Kidney epithelial cell (primary cell): ENCODE measurements around the gene MECP2. TPM values are rescaled to one million over a fixed set of nuclear protein-coding genes. Genes with fewer than 3 reads are reported as not detected.
A peak's percentile ranks its signal among the peaks of the same experiment; 100 is the strongest.

Source experiments
- DNase-seq: peaks from one replicate; pipeline ENCODE4 v3.0.0-alpha.2; 2010; ENCODE audit warnings: low read depth
- H3K27me3 ChIP-seq: 2 replicates; pipeline ENCODE4 v1.6.0; 2011; ENCODE audit warnings: low read length; ENCODE audit not compliant: control insufficient read depth, insufficient read depth
- H3K36me3 ChIP-seq: 2 replicates; pipeline ENCODE4 v1.5.1; 2011; ENCODE audit warnings: low read length; ENCODE audit not compliant: control insufficient read depth, insufficient read depth
- H3K4me3 ChIP-seq: 2 replicates; pipeline ENCODE4 v1.5.1; 2011; ENCODE audit warnings: low read depth, mild to moderate bottlenecking, control low read depth, low read length
- CTCF ChIP-seq: IDR thresholded peaks from 2 replicates; pipeline ENCODE4 v1.5.1; 2011; ENCODE audit warnings: mild to moderate bottlenecking, moderate library complexity, low read length, control low read depth, inconsistent platforms; ENCODE audit not compliant: insufficient read depth, poor library complexity, severe bottlenecking
- total RNA-seq: library from RNA; depleted of rRNA; stranded (reverse); fragments of >200 nt; gene quantifications from 2 replicates; pipeline ENCODE4 v1.2.3, GENCODE V29; 2015

Gene MECP2
- total RNA-seq, 1 donor from 2014 or later: 34.4 TPM

- H3K36me3 ChIP-seq: no peaks in the 10 kb centered on the region
- H3K27me3 ChIP-seq: no peaks in the 10 kb centered on the region
- DNase-seq: no peak
- no peak overlapping the region for H3K4me3 ChIP-seq
- no peak for TF ChIP-seq CTCF
Observed at GRCh38 chrX:154113729-154114128, 16.2 kb upstream of the MECP2 start.

- no peak for TF ChIP-seq CTCF
- Histone ChIP-seq H3K36me3 (no peaks in the 10 kb centered on the region), H3K4me3 (no peak overlapping the region), H3K27me3 (no peaks in the 10 kb centered on the region)
- DNase-seq: no peak
Observed at GRCh38 chrX:154098551-154098950, 1.0 kb upstream of the MECP2 start.

- Histone ChIP-seq H3K36me3 (no peaks in the 10 kb centered on the region), H3K4me3 (peak overlapping the region; percentile 60), H3K27me3 (no peaks in the 10 kb centered on the region)
- TF ChIP-seq CTCF: no peak
- DNase-seq: no peak
Observed at GRCh38 chrX:154097003-154097588, 421 bp downstream of the MECP2 start.

GRCh38 chrX:154096140-154097002 is 1.1 kb downstream of the MECP2 start:
- H3K4me3 ChIP-seq: peak overlapping the region; percentile 60
- DNase-seq: no peak
- TF ChIP-seq CTCF: no peak
- no peaks in the 10 kb centered on the region for H3K36me3 ChIP-seq
- no peaks in the 10 kb centered on the region for H3K27me3 ChIP-seq

GRCh38 chrX:154094833-154095232 is 2.7 kb downstream of the MECP2 start:
- Histone ChIP-seq H3K4me3 (no peak overlapping the region), H3K36me3 (no peaks in the 10 kb centered on the region), H3K27me3 (no peaks in the 10 kb centered on the region)
- no peak for DNase-seq
- no peak for TF ChIP-seq CTCF

GRCh38 chrX:154093965-154094364 is 3.6 kb downstream of the MECP2 start:
- Histone ChIP-seq H3K4me3 (no peak overlapping the region), H3K36me3 (no peaks in the 10 kb centered on the region), H3K27me3 (no peaks in the 10 kb centered on the region)
- no peak for TF ChIP-seq CTCF
- DNase-seq: no peak
